ENCODE measurements around the gene SLC1A7.

SLC1A7 gene

GRCh38 chr1:53049574-53049967 lies 92.9 kb downstream of the SLC1A7 start:
- no peak for DNase-seq

GRCh38 chr1:53048960-53049573 lies 93.4 kb downstream of the SLC1A7 start:
- DNase-seq, result no peak

GRCh38 chr1:53047737-53048736 lies 94.4 kb downstream of the SLC1A7 start:
- DNase-seq, result no peak

GRCh38 chr1:53046930-53047329 lies 95.5 kb downstream of the SLC1A7 start:
- no peak for DNase-seq

GRCh38 chr1:53044926-53045325 lies 97.5 kb downstream of the SLC1A7 start:
- no peak for DNase-seq

GRCh38 chr1:53043271-53043670 lies 99.2 kb downstream of the SLC1A7 start:
- no peak for DNase-seq

- no peak for DNase-seq
Observed at GRCh38 chr1:53038566-53038965, 103.9 kb downstream of the SLC1A7 start.

All from islet precursor cell (in vitro differentiated cells).